OCI-LY3 (cell line): ENCODE data around the gene TRPM1.

Source experiments
- H2AFZ ChIP-seq: fragments of 200-600, 300-600 bp; shearing (Covaris generic); 2 replicates; pipeline ENCODE4 v1.6.0; 2014; ENCODE audit warnings: antibody characterized with exemption, low read depth, low read length
- H3K27ac ChIP-seq: fragments of 200-600, 300-600 bp; sonication (generic); 2 replicates; pipeline ENCODE4 v1.5.1; 2014; ENCODE audit warnings: mild to moderate bottlenecking, low read length, moderate library complexity, mixed read lengths
- H3K27me3 ChIP-seq: fragments of 200-600, 300-600 bp; sonication (generic); 2 replicates; pipeline ENCODE4 v1.6.1; 2014; ENCODE audit warnings: low read depth, low read length, mixed read lengths
- H3K36me3 ChIP-seq: fragments of 200-600, 300-600 bp; sonication (generic); replicated peaks from 2 replicates; pipeline ENCODE3; 2014; ENCODE audit warnings: low read depth, low read length, mixed read lengths
- H3K4me1 ChIP-seq: fragments of 300-600, 200-600 bp; sonication (generic); 2 replicates; pipeline ENCODE4 v1.6.1; 2014; ENCODE audit warnings: low read length, mixed read lengths
- H3K4me2 ChIP-seq: fragments of 200-600, 300-600 bp; sonication (generic); 2 replicates; pipeline ENCODE4 v1.6.1; 2014; ENCODE audit warnings: low read length, mixed read lengths
- H3K4me3 ChIP-seq: fragments of 300-600, 200-600 bp; sonication (generic); 2 replicates; pipeline ENCODE4 v1.5.1; 2014; ENCODE audit warnings: antibody characterized with exemption, mild to moderate bottlenecking, low read length, moderate library complexity
- H3K79me2 ChIP-seq: fragments of 300-600, 200-600 bp; shearing (Covaris generic); 2 replicates; pipeline ENCODE4 v1.6.1; 2014; ENCODE audit warnings: mild to moderate bottlenecking, low read length, mixed read lengths
- H3K9ac ChIP-seq: fragments of 300-600, 200-600 bp; shearing (Covaris generic); 2 replicates; pipeline ENCODE4 v1.6.0; 2014; ENCODE audit warnings: mild to moderate bottlenecking, low read length, moderate library complexity
- H3K9me3 ChIP-seq: fragments of 200-600, 300-600 bp; shearing (Covaris generic); 2 replicates; pipeline ENCODE4 v1.6.1; 2014; ENCODE audit warnings: low read length, mixed read lengths; ENCODE audit not compliant: insufficient read depth
- H4K20me1 ChIP-seq: fragments of 200-600, 300-600 bp; sonication (generic); 2 replicates; pipeline ENCODE4 v1.6.1; 2016; ENCODE audit warnings: low read length, mixed read lengths; ENCODE audit not compliant: insufficient read depth
- CTCF ChIP-seq: fragments of 200-600, 300-600 bp; sonication (generic); IDR thresholded peaks from 2 replicates; pipeline ENCODE4 v1.5.1; 2014; ENCODE audit warnings: antibody characterized with exemption, low read length, low read depth
- EZH2phosphoT487 ChIP-seq: fragments of 200-600 bp; shearing (Covaris generic); IDR thresholded peaks from 2 replicates; pipeline ENCODE4 v1.6.1; 2018; ENCODE audit warnings: antibody characterized with exemption, mixed run types, low read depth

The TRPM1 gene

GRCh38 chr15:30953731-30954378 lies 147.7 kb downstream of the TRPM1 start:
- no peak overlapping the region for H2AFZ ChIP-seq
- peaks cover 78% of the 10 kb centered on the region for H3K36me3 ChIP-seq
- no peak overlapping the region for H3K4me2 ChIP-seq
- H3K9ac ChIP-seq: no peak overlapping the region
- no peak overlapping the region for H3K27ac ChIP-seq
- H3K27me3 ChIP-seq: no peaks in the 10 kb centered on the region
- H3K79me2 ChIP-seq: no peaks in the 10 kb centered on the region
- no peak overlapping the region for H3K4me3 ChIP-seq
- no peaks in the 10 kb centered on the region for H4K20me1 ChIP-seq
- no peak for TF ChIP-seq EZH2phosphoT487
- no peak for TF ChIP-seq CTCF
- peaks cover 18% of the 10 kb centered on the region for H3K4me1 ChIP-seq
- no peaks in the 10 kb centered on the region for H3K9me3 ChIP-seq

- no peak overlapping the region for H3K9ac ChIP-seq
- no peak overlapping the region for H3K4me3 ChIP-seq
- H3K27ac ChIP-seq: no peak overlapping the region
- H3K9me3 ChIP-seq: no peaks in the 10 kb centered on the region
- H3K27me3 ChIP-seq: no peaks in the 10 kb centered on the region
- H4K20me1 ChIP-seq: no peaks in the 10 kb centered on the region
- peaks cover 15% of the 10 kb centered on the region for H3K4me1 ChIP-seq
- no peak overlapping the region for H2AFZ ChIP-seq
- TF ChIP-seq EZH2phosphoT487 (no peak), CTCF (no peak)
- H3K4me2 ChIP-seq: no peak overlapping the region
- H3K36me3 ChIP-seq: peaks cover 78% of the 10 kb centered on the region
- no peaks in the 10 kb centered on the region for H3K79me2 ChIP-seq
Observed at GRCh38 chr15:30953183-30953582, 148.3 kb downstream of the TRPM1 start.
